Measurements from ENCODE around the gene CGAS.

The CGAS gene

DNA sequence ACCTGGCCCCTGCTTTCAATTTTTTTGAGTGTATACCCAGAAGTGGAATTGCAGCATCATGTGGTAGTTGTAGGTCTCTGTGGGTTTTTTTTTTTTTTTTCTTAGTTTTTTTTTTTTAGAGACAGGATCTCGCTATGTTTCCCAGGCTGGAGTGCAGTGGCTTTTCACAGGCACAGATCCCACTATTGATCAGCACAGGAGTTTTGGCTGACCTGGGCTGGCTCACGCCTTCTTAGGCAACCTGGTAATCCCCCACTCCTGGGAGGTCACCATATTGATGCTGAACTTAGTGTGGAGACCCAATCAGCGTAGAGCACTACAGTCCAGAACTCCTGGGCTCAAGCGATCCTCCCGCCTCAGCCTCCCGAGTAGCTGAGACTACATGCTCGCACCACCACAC, 35.4 kb upstream of the CGAS start:
- no peak overlapping the region for H3K4me3 ChIP-seq (replicated peaks; ENCODE audit: insufficient read depth, low read length)
- no peaks in the 10 kb centered on the region for H3K27me3 ChIP-seq (ENCODE audit: insufficient read depth, poor library complexity, severe bottlenecking)
- TF ChIP-seq GABPA (IDR thresholded peaks at IDR 0.05; ENCODE audit: low read depth) (no peak), POLR2AphosphoS5 (IDR thresholded peaks at IDR 0.05; ENCODE audit: low read depth) (no peak), SPI1 (IDR thresholded peaks at IDR 0.05; ENCODE audit: borderline replicate concordance, low read depth) (no peak), CTCF (IDR thresholded peaks at IDR 0.05; ENCODE audit: insufficient read depth, low read length) (no peak), REST (IDR thresholded peaks at IDR 0.05; ENCODE audit: insufficient replicate concordance, low read depth) (no peak)
- H3K27ac ChIP-seq (replicated peaks), result no peak overlapping the region
- no peak for DNase-seq (ENCODE audit: low read depth in 1 of 2, low spot score in 1 of 2)

DNA sequence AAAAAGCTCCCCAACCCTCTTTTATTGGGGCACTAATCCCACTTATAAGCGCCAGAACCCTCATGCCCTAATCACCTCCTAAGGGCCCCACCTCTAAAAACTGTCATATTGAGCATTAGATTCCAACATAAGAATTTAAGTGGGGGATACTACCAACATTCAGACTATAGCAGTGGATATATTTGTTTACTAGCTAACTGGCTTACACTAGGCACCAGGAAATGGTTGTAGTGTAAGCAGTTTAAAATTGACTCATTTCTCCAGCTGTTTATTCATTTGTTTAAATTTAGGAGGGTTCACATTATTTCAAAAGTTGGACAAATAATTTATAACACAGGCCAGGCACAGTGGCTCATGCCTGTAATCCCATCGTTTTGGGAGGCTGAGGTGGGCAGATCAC, 32.3 kb upstream of the CGAS start:
- Histone ChIP-seq H3K27ac (replicated peaks) (no peak overlapping the region), H3K27me3 (ENCODE audit: insufficient read depth, poor library complexity, severe bottlenecking) (no peaks in the 10 kb centered on the region)
- DNase-seq (ENCODE audit: low read depth in 1 of 2, low spot score in 1 of 2), result no peak

GRCh38 chr6:73481969-73482368, 29.9 kb upstream of the CGAS start:
- Histone ChIP-seq H3K27ac (replicated peaks) (no peak overlapping the region), H3K4me3 (replicated peaks; ENCODE audit: insufficient read depth, low read length) (no peak overlapping the region), H3K27me3 (ENCODE audit: insufficient read depth, poor library complexity, severe bottlenecking) (no peaks in the 10 kb centered on the region)
- TF ChIP-seq SPI1 (IDR thresholded peaks at IDR 0.05; ENCODE audit: borderline replicate concordance, low read depth), result no peak
- no peak for TF ChIP-seq CTCF (IDR thresholded peaks at IDR 0.05; ENCODE audit: insufficient read depth, low read length)
- no peak for TF ChIP-seq REST (IDR thresholded peaks at IDR 0.05; ENCODE audit: insufficient replicate concordance, low read depth)
- TF ChIP-seq POLR2AphosphoS5 (IDR thresholded peaks at IDR 0.05; ENCODE audit: low read depth), result no peak
- TF ChIP-seq GABPA (IDR thresholded peaks at IDR 0.05; ENCODE audit: low read depth), result no peak
- no peak for DNase-seq (ENCODE audit: low read depth in 1 of 2, low spot score in 1 of 2)

More for the DNA sequence above, 32.3 kb upstream of the CGAS start:
- no peak overlapping the region for H3K4me3 ChIP-seq (replicated peaks; ENCODE audit: insufficient read depth, low read length)
- TF ChIP-seq SPI1 (IDR thresholded peaks at IDR 0.05; ENCODE audit: borderline replicate concordance, low read depth) (no peak), POLR2AphosphoS5 (IDR thresholded peaks at IDR 0.05; ENCODE audit: low read depth) (no peak), REST (IDR thresholded peaks at IDR 0.05; ENCODE audit: insufficient replicate concordance, low read depth) (no peak)

DNA sequence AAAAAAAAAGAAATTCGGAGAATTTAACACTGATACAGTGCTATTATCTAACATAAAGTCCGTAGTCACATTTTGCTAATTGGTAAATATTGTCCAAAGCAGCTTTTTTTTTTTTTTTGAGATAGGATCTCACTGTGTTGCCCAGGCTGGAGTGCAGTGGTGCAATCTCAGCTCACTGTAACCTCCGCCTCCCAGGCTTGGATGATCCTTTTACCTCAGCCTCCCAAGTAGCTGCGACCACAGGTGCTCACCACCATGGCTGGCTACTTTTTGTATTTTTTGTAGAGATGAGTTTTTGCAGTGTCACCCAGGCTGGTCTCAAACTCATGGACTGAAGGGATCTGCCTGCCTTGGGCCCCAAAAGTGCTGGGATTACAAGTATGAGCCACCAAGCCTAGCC, 25.3 kb upstream of the CGAS start:
- DNase-seq (ENCODE audit: low read depth in 1 of 2, low spot score in 1 of 2), result no peak
- TF ChIP-seq CTCF (IDR thresholded peaks at IDR 0.05; ENCODE audit: insufficient read depth, low read length) (no peak), SPI1 (IDR thresholded peaks at IDR 0.05; ENCODE audit: borderline replicate concordance, low read depth) (no peak)
- H3K4me3 ChIP-seq (replicated peaks; ENCODE audit: insufficient read depth, low read length), result no peak overlapping the region

More for the DNA sequence above, 25.3 kb upstream of the CGAS start:
- no peaks in the 10 kb centered on the region for H3K27me3 ChIP-seq (ENCODE audit: insufficient read depth, poor library complexity, severe bottlenecking)
- no peak overlapping the region for H3K27ac ChIP-seq (replicated peaks)

Measured in HL-60 (cell line).